Stimulated activated CD4-positive, alpha-beta T cell treated with anti-CD3 and anti-CD28 coated beads, Interleukin-4, amount 100 ng/mL, for 48 hours (primary cell): ENCODE data around the gene KLHL26.

ENCODE experiments used
- DNase-seq, 2 donors: peaks; one replicate each; pipeline ENCODE4 v3.0.0-alpha.2; 2020; ENCODE audit warnings: low read depth in 2 of 2

Gene KLHL26

GRCh38 chr19:18648973-18649315, 12.1 kb downstream of the KLHL26 start:
- DNase-seq = no peak

GRCh38 chr19:18649371-18650020, 12.7 kb downstream of the KLHL26 start:
- DNase-seq = no peak

DNA sequence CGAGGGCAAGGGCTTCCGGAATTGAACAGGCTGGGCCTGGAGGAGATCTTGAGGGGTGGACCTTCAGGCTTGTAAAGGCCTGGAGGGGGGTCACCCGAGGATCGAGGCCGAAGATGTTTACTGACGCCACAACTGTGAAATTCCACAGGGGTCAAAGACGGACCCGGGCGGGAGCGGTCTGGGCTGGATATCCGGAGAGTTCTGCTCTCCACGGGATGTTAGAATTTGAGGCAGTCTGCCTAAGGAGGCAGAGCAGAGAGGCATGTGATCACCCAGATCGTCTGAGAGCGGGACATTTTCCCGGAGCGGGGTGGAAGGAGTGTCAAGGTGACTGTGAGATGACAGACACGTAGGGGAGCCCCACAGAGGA, 13.2 kb downstream of the KLHL26 start:
- DNase-seq = no peak

DNA sequence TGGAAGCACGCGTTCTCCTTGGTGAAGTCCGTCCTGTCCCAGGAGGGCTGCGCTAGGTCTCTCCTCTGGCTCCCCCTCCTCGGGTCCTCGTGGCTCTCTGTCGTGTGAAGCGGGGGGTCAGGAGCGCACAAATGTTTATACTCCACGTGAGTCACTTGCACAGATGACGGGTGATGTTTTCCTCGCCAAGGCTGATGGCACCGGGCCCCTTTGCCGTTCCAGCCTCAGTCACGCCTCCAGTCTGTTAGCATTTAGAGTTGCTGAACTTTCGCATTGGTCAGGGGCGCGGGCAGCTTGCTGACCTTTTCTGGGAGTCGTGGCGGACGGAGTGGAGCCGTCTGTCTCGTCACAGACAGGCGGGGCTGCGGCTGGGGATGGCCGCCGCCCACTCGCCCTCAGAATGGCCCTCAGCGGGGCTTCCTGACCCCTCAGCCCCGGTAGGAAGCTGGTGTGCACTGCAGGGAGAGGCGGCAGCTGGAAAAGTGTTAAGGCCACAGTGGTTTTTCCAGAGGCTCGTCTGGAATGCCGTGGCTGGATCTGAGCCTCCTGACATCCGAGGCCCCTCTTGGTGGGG, 13.7 kb downstream of the KLHL26 start:
- DNase-seq = no peak

DNA sequence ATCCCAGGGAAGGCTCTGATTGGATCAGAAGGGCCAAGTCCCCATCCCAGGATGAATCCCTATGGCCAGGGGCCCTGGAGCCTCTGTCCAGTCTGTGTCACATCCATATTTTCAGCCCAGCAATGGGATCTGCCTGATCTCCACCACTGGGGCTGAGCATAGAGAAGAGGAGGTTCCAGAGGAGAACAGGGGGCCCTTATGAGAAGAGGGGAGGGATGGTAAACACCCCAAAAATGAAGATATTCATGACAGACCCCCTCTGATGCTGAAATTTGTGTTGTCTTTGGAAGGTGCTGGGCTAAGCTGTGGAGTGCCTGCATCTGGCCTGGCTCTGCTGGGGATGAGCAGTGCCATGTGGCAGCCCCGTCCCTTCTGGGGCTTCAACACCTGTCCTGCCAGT, 14.5 kb downstream of the KLHL26 start:
- no peak for DNase-seq

- DNase-seq = no peak
These were observed 14.9 kb downstream of the KLHL26 start for GRCh38 chr19:18651733-18652132.

GRCh38 chr19:18653853-18654252, 17.0 kb downstream of the KLHL26 start:
- no peak for DNase-seq

DNA sequence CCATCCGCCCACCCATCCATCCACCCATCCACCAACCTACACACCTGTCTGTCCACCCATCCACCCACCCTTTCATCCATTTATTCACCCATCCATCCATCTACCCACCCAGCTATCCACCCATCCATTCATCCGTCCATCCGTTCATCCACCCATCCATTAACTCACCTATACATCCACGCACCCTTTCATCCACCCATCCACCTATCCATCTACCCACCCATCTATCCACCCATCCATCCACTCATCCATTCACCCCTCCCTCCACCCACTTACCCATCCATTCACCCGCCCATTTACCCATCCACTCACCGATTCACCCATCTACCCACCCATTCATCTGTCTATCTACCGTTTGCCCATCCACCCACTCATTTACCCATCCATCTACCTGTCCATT, 17.6 kb downstream of the KLHL26 start:
- DNase-seq = no peak

GRCh38 chr19:18655173-18655844, 18.5 kb downstream of the KLHL26 start:
- DNase-seq = no peak

- DNase-seq = no peak
These were observed 19.7 kb downstream of the KLHL26 start for GRCh38 chr19:18656337-18657086.

DNA sequence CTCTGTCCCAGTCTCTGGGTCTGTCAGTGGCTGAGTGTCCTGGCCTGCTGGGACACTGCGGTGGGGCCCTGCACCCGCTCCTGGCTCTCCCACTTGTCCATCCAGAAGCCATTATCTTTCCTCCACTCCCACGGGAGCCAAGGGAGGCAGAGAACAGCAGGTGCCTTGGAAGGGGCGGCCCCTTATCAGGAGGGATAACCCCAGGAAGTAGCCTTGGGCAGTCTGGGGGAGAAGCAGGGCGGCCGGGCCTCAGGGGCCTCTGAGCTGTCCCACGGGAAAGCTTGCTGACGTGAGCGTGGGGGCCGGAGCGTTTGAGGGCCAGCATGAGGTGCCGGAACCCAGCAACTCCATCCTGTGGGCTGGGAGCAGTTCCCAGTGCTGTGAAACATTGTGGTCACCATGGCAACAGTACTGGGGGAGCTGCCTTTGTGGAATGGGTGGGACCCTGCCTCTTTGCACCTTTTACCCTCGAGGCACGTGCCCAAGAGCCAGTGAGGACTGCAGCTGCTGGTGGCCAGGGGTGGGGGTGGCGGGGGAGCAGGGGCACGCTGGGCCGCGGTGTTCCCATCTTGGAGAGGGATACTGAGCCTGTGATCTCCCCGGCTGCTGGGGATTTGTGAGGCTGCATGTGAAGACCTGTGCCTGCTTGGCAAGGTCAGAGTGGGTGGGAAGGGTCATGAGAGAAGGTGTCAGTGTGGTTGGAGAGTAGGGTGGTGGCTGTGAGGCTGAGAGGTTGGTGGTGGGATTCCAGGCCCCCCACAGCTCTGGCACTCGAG, 20.9 kb downstream of the KLHL26 start:
- DNase-seq = no peak

DNA sequence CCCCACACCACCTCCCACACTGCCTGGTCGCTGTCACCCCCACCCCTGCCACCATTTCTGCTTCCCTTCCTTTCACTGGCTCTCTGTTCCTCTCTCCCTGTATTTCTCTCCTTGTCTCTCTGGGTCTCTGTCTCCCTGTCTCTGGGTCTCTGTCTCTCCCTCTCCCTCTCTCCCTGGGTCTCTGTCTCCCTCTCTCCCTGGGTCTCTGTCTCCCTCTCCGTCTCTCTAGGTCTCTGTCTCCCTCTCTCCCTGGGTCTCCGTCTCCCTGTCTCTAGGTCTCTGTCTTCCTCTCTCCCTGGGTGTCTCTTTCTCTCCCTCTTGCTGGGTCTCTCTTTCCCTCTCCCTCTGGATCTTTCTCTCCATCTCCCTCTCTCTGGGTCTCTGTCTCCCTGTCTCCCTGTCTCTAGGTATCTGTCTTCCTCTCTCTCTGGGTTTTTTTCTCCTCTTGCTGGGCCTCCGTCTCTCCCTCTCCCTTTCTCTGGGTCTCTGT, 21.6 kb downstream of the KLHL26 start:
- no peak for DNase-seq

- no peak for DNase-seq
These were observed 22.6 kb downstream of the KLHL26 start for GRCh38 chr19:18659281-18660050.

DNA sequence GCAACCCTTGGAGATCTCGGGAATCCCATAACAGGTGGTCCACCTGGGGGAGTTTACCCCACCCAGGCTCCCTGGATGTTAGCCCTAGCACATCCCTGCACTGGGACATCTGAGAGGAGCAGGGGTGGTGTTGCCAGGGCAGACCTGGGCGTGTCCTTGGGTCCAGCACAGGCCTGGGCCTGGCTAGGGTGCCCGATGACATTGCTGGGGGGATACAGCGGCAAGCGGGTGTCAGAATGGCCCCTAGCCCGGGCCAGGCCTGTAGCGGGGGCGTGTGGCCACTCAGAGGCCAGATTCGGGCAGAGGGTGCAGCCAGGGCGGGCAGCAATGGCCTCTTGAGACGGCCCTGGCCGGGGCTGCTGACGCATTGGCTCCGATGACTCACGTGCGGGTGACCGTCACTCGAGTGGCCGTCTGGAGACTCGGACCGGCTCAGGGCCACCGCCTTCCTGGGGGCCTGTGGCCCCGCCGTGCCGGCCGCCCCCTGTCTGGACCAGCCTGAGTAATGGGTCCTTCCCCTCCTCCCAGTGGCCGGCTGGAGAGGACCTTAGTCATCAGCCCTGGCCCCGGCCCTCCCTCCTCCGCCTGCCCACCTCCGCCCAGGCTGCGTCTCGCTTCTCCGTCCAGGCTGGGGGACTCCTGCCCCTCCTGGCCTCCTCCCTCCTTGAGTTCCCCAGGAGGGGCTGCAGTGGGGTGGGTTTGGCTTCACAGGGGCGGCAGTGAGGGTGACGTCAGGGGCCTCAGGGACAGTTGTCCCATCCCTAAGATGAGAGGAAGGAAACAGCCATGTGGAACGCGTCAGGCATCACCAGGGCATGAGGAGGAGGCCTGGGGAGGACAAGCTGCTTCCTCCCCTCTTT, 23.5 kb downstream of the KLHL26 start:
- DNase-seq = no peak

GRCh38 chr19:18660939-18661670, 24.3 kb downstream of the KLHL26 start:
- DNase-seq = no peak

DNA sequence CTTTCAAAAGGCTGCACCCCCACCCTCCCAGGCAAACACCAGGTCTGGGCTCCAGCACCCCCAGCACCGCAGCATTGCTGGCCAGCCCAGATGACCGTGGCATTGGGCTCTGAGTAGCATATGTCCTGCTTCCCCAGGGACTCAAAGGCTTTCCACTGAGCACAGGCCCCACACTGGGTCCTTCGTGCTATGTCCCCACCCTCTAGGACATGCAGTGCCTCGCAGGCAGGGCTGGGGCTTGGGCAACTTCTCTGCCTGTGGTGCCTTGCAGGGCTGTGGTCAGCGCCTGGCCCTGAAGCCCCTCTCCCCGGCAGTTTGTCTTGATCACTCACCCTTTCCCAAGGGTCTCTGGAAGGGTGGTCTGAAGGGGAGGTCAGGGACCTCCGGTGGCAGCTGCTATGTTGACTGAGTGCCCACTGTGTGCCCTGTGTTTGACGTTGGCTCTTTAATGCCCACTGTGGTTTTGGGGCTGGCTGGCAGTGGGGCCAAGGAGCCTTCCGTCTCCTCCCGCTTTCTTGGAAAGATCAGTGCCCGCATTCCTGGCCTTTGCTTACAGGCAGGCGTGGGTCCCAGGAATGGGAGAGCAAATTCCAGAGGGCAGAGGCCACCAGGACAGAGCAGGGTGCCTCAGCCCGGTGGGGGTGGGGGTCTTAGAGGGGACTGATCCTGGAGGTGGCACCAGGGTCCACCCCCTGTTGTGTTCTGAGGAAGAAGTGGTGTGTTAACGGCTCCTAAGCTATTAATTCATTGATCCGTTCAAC, 26.3 kb downstream of the KLHL26 start:
- no peak for DNase-seq

- DNase-seq = no peak
These were observed 27.2 kb downstream of the KLHL26 start for GRCh38 chr19:18663940-18664530.

- no peak for DNase-seq
These were observed 29.0 kb downstream of the KLHL26 start for GRCh38 chr19:18665771-18666202.
